GM21447 (cell line): ENCODE data around the gene LRP5.
A peak's percentile ranks its signal among the peaks of the same experiment; 100 is the strongest.

Source experiments
- ATAC-seq: cut with Tn5 transposase; IDR thresholded peaks from one replicate; pipeline ENCODE4 v1.9.1; 2021; ENCODE audit not compliant: unreplicated experiment

Gene LRP5

GRCh38 chr11:68312117-68312779 lies at the start of gene LRP5:
Gene LRP5 (plus strand): TSS chr11:68312591. CDS start chr11:68312715, 124 bp downstream.
- no peak for ATAC-seq

GRCh38 chr11:68263444-68264035 lies 48.9 kb upstream of the LRP5 start:
- no peak for ATAC-seq

GRCh38 chr11:68264244-68264643 lies 48.1 kb upstream of the LRP5 start:
- ATAC-seq = no peak

GRCh38 chr11:68264741-68265540 lies 47.5 kb upstream of the LRP5 start:
- no peak for ATAC-seq

- peak; percentile 75 for ATAC-seq
These were observed 46.1 kb upstream of the LRP5 start for GRCh38 chr11:68266121-68266891.

GRCh38 chr11:68266936-68267880 lies 45.2 kb upstream of the LRP5 start:
- no peak for ATAC-seq

GRCh38 chr11:68267881-68268240 lies 44.5 kb upstream of the LRP5 start:
- no peak for ATAC-seq

- no peak for ATAC-seq
These were observed 42.8 kb upstream of the LRP5 start for GRCh38 chr11:68269414-68270081.

- ATAC-seq = no peak
These were observed 42.0 kb upstream of the LRP5 start for GRCh38 chr11:68270196-68271022.

GRCh38 chr11:68271023-68271780 lies 41.2 kb upstream of the LRP5 start:
- ATAC-seq = no peak

GRCh38 chr11:68271781-68272608 lies 40.4 kb upstream of the LRP5 start, which contains the start of gene C11orf24:
Gene C11orf24 (minus strand): TSS chr11:68271973. CDS start chr11:68263767, 8,206 bp downstream.
- ATAC-seq = peak; percentile 72

- no peak for ATAC-seq
These were observed 39.2 kb upstream of the LRP5 start for GRCh38 chr11:68273026-68273738.

- ATAC-seq = no peak
These were observed 38.1 kb upstream of the LRP5 start for GRCh38 chr11:68274306-68274705.

GRCh38 chr11:68275721-68276507 lies 36.5 kb upstream of the LRP5 start:
- ATAC-seq = no peak

GRCh38 chr11:68276861-68277260 lies 35.5 kb upstream of the LRP5 start:
- ATAC-seq = no peak

GRCh38 chr11:68279676-68280075 lies 32.7 kb upstream of the LRP5 start:
- ATAC-seq = no peak
